Large intestine (tissue), 3 donors: ENCODE measurements around the gene CDH18. TPM values are rescaled to one million over a fixed set of nuclear protein-coding genes. Genes with fewer than 3 reads are reported as not detected.
A peak's percentile ranks its signal among the peaks of the same experiment; 100 is the strongest.

ENCODE experiments used
- DNase-seq, 2 donors: peaks; one replicate each; pipeline versions ENCODE4 v3.0.0 to v3.0.0-alpha.2; 2013
- H3K27ac ChIP-seq: one replicate; pipeline ENCODE4 v1.5.1; 2013; ENCODE audit warnings: low read length
- H3K27me3 ChIP-seq: 2 replicates; pipeline ENCODE4 v1.6.1; 2013; ENCODE audit warnings: low read length; ENCODE audit not compliant: control insufficient read depth, insufficient read depth
- H3K36me3 ChIP-seq: 2 replicates; pipeline ENCODE4 v1.6.1; 2013; ENCODE audit warnings: low read length; ENCODE audit not compliant: control insufficient read depth, insufficient read depth
- H3K4me1 ChIP-seq: one replicate; pipeline ENCODE4 v1.6.1; 2013; ENCODE audit warnings: low read length; ENCODE audit not compliant: control insufficient read depth, insufficient read depth
- H3K4me3 ChIP-seq: one replicate; pipeline ENCODE4 v1.5.1; 2013; ENCODE audit warnings: low read length
- H3K9me3 ChIP-seq: one replicate; pipeline ENCODE4 v1.6.1; 2013; ENCODE audit warnings: mild to moderate bottlenecking, low read depth, low read length, moderate library complexity; ENCODE audit not compliant: control insufficient read depth
- WGBS: methylation state at CpG from one replicate; pipeline ENCODE4 v1.1.5; 2013; ENCODE audit warnings: low lambda C conversion rate; ENCODE audit not compliant: insufficient coverage; 5-methylcytosine and 5-hydroxymethylcytosine counted together
- polyA plus RNA-seq: library from polyadenylated mRNA; unstranded; fragments of 120-200 nt; gene quantifications from one replicate; pipeline ENCODE4 v1.2.1, GENCODE V29; 2013

Gene CDH18
- polyA plus RNA-seq, 1 donor: 1.1 TPM

GRCh38 chr5:20000416-20000815, 12.4 kb upstream of the CDH18 start:
- Histone ChIP-seq H3K27ac (no peak overlapping the region), H3K27me3 (no peaks in the 10 kb centered on the region), H3K4me1 (no peaks in the 10 kb centered on the region), H3K9me3 (no peaks in the 10 kb centered on the region), H3K4me3 (no peak overlapping the region), H3K36me3 (no peaks in the 10 kb centered on the region)
- no peak for DNase-seq

GRCh38 chr5:19988457-19988856, 457 bp upstream of the CDH18 start:
- no CpG with 5 or more reads among the region's 12 CpGs for WGBS
- DNase-seq: no peak
- H3K27me3 ChIP-seq: peaks cover 3% of the 10 kb centered on the region
- H3K4me1 ChIP-seq: no peaks in the 10 kb centered on the region
- no peaks in the 10 kb centered on the region for H3K36me3 ChIP-seq
- no peak overlapping the region for H3K27ac ChIP-seq
- no peaks in the 10 kb centered on the region for H3K9me3 ChIP-seq
- H3K4me3 ChIP-seq: peak overlapping the region; percentile 17

GRCh38 chr5:19986806-19987205, 1.2 kb downstream of the CDH18 start:
- DNase-seq: no peak
- no peak overlapping the region for H3K27ac ChIP-seq
- peaks cover 3% of the 10 kb centered on the region for H3K27me3 ChIP-seq
- no peak overlapping the region for H3K4me3 ChIP-seq
- no CpG with 5 or more reads among the region's 2 CpGs for WGBS
- H3K36me3 ChIP-seq: no peaks in the 10 kb centered on the region
- H3K9me3 ChIP-seq: no peaks in the 10 kb centered on the region
- no peaks in the 10 kb centered on the region for H3K4me1 ChIP-seq

- Histone ChIP-seq H3K9me3 (no peaks in the 10 kb centered on the region), H3K4me3 (no peak overlapping the region), H3K4me1 (no peaks in the 10 kb centered on the region), H3K27me3 (peaks cover 3% of the 10 kb centered on the region), H3K27ac (no peak overlapping the region), H3K36me3 (no peaks in the 10 kb centered on the region)
- WGBS: no CpG with 5 or more reads among the region's 1 CpG
- DNase-seq: no peak
These were observed 1.9 kb downstream of the CDH18 start for GRCh38 chr5:19986031-19986619.

GRCh38 chr5:19978476-19978875, 9.5 kb downstream of the CDH18 start:
- Histone ChIP-seq H3K9me3 (no peaks in the 10 kb centered on the region), H3K4me3 (no peak overlapping the region), H3K4me1 (no peaks in the 10 kb centered on the region), H3K27ac (no peak overlapping the region), H3K36me3 (no peaks in the 10 kb centered on the region), H3K27me3 (no peaks in the 10 kb centered on the region)
- WGBS: no CpG with 5 or more reads among the region's 2 CpGs
- DNase-seq: no peak

GRCh38 chr5:19977099-19977498, 10.9 kb downstream of the CDH18 start:
- Histone ChIP-seq H3K27me3 (no peaks in the 10 kb centered on the region), H3K9me3 (no peaks in the 10 kb centered on the region), H3K36me3 (no peaks in the 10 kb centered on the region), H3K4me1 (no peaks in the 10 kb centered on the region), H3K4me3 (no peak overlapping the region), H3K27ac (no peak overlapping the region)
- DNase-seq: no peak
- no CpG with 5 or more reads among the region's 2 CpGs for WGBS

- H3K27ac ChIP-seq: no peak overlapping the region
- H3K27me3 ChIP-seq: no peaks in the 10 kb centered on the region
- no peaks in the 10 kb centered on the region for H3K36me3 ChIP-seq
- no peaks in the 10 kb centered on the region for H3K4me1 ChIP-seq
- no peaks in the 10 kb centered on the region for H3K9me3 ChIP-seq
- H3K4me3 ChIP-seq: no peak overlapping the region
- WGBS: 90% methylated on average over 3 of the region's 4 CpGs
- DNase-seq: no peak
These were observed 12.2 kb downstream of the CDH18 start for GRCh38 chr5:19975795-19976194.

- DNase-seq: no peak
- no peaks in the 10 kb centered on the region for H3K36me3 ChIP-seq
- H3K27ac ChIP-seq: no peak overlapping the region
- H3K4me3 ChIP-seq: no peak overlapping the region
- no peaks in the 10 kb centered on the region for H3K27me3 ChIP-seq
- no peaks in the 10 kb centered on the region for H3K4me1 ChIP-seq
- H3K9me3 ChIP-seq: no peaks in the 10 kb centered on the region
- no CpG with 5 or more reads among the region's 11 CpGs for WGBS
These were observed 27.5 kb downstream of the CDH18 start for GRCh38 chr5:19960451-19960850.

GRCh38 chr5:19959830-19960384, 28.1 kb downstream of the CDH18 start:
- 90% methylated on average over 2 of the region's 2 CpGs for WGBS

GRCh38 chr5:19950897-19951296, 37.1 kb downstream of the CDH18 start:
- Histone ChIP-seq H3K36me3 (no peaks in the 10 kb centered on the region), H3K4me3 (no peak overlapping the region), H3K27ac (no peak overlapping the region), H3K4me1 (no peaks in the 10 kb centered on the region), H3K27me3 (no peaks in the 10 kb centered on the region), H3K9me3 (no peaks in the 10 kb centered on the region)
- no peak for DNase-seq

More at GRCh38 chr5:19959830-19960384, 28.1 kb downstream of the CDH18 start:
- no peak for DNase-seq
- Histone ChIP-seq H3K9me3 (no peaks in the 10 kb centered on the region), H3K27ac (no peak overlapping the region), H3K36me3 (no peaks in the 10 kb centered on the region), H3K4me3 (no peak overlapping the region), H3K27me3 (no peaks in the 10 kb centered on the region), H3K4me1 (no peaks in the 10 kb centered on the region)

- Histone ChIP-seq H3K4me3 (no peak overlapping the region), H3K4me1 (no peaks in the 10 kb centered on the region), H3K27ac (no peak overlapping the region), H3K36me3 (no peaks in the 10 kb centered on the region), H3K9me3 (no peaks in the 10 kb centered on the region), H3K27me3 (no peaks in the 10 kb centered on the region)
- WGBS: 40% methylated on average over 1 of the region's 1 CpG
- no peak for DNase-seq
These were observed 47.8 kb downstream of the CDH18 start for GRCh38 chr5:19940192-19940591.
